Aorta (tissue), 5 donors: Measurements from ENCODE around the gene KTN1. TPM values are rescaled to one million over a fixed set of nuclear protein-coding genes. Genes with fewer than 3 reads are reported as not detected.

Experiments used
- ATAC-seq: fragments of 200-7000 bp; cut with Tn5 transposase; one replicate; pipeline ENCODE4 v1.9.1; 2022; ENCODE audit warnings: moderate library complexity; ENCODE audit not compliant: low FRiP score
- DNase-seq, 2 donors: peaks; one replicate each; pipeline ENCODE4 v3.0.0-alpha.2; 2020
- H3K27ac ChIP-seq, 2 donors: one replicate each; pipeline ENCODE4 v1.5.1; 2013; ENCODE audit warnings: low read length in 2 of 2, mild to moderate bottlenecking in 2 of 2, moderate library complexity in 2 of 2, control low read depth in 1 of 2, inconsistent platforms in 1 of 2, low read depth in 1 of 2
- H3K27me3 ChIP-seq, 2 donors: one replicate each; pipeline ENCODE4 v1.6.1; 2013; ENCODE audit warnings: control low read depth in 1 of 2, low read length in 1 of 2, mild to moderate bottlenecking in 1 of 2, moderate library complexity in 1 of 2; ENCODE audit not compliant: insufficient read depth in 2 of 2, control insufficient read depth in 1 of 2
- H3K36me3 ChIP-seq, 2 donors: one replicate each; pipeline ENCODE4 v1.6.1; 2013; ENCODE audit warnings: control low read depth in 1 of 2, low read length in 1 of 2, mild to moderate bottlenecking in 1 of 2; ENCODE audit not compliant: insufficient read depth in 2 of 2, control insufficient read depth in 1 of 2
- H3K4me1 ChIP-seq, 2 donors: one replicate each; pipeline ENCODE4 v1.6.1; 2013; ENCODE audit warnings: low read length in 2 of 2, control low read depth in 1 of 2, mild to moderate bottlenecking in 1 of 2, moderate library complexity in 1 of 2; ENCODE audit not compliant: insufficient read depth in 2 of 2, control insufficient read depth in 1 of 2
- H3K4me3 ChIP-seq, 2 donors: one replicate each; pipeline ENCODE4 v1.5.1; 2013; ENCODE audit warnings: low read length in 2 of 2, control low read depth in 1 of 2, mild to moderate bottlenecking in 1 of 2
- H3K9me3 ChIP-seq: one replicate; pipeline ENCODE4 v1.6.1; 2013; ENCODE audit warnings: mild to moderate bottlenecking, low read length; ENCODE audit not compliant: control insufficient read depth
- WGBS, 2 donors: extraction: QIAGEN DNeasy Blood & Tissue Kit; methylation state at CpG; one replicate each; pipeline ENCODE4 v1.1.7; 2013; 5-methylcytosine and 5-hydroxymethylcytosine counted together
- intact Hi-C, 2 donors: fragments of 100-400 bp; cut with DNase I; formaldehyde crosslinking; loops; one replicate each; pipeline versions ENCODE4 v1.14.2 to v1.15.0; 2022
- polyA plus RNA-seq, 2 donors: library from polyadenylated mRNA; stranded (reverse); fragments of 200-250 nt; gene quantifications; one replicate each; pipeline ENCODE4 v1.2.3, GENCODE V29; 2013
- total RNA-seq, 2 donors: library from RNA; stranded (reverse); fragmentation: NEBNext Ultra II Directional; extraction: Animal tissue kit (Norgen Biotek cat#: 25700); gene quantifications; one replicate each; pipeline ENCODE4 v1.2.1, GENCODE V29; 2021
- donor health status: healthy with polysubstance abuse.
- donor health status: Bipolar disorder and iron deficiency.
- donor health status: DM: no; HTN: no; CAD: no.
- donor health status: DM: no; HTN: no; CAD: no.
- donor health status: DM: yes; HTN: yes; CAD: no.

The KTN1 gene
- total and polyA plus RNA-seq, 4 donors, result 86.8 to 216 (median 167) TPM

GRCh38 chr14:55568618-55569017 is 11.4 kb upstream of the KTN1 start:
- Histone ChIP-seq H3K4me3 (no peak overlapping the region), H3K27me3 (no peaks in the 10 kb centered on the region), H3K9me3 (no peaks in the 10 kb centered on the region), H3K4me1 (no peaks in the 10 kb centered on the region), H3K36me3 (no peaks in the 10 kb centered on the region), H3K27ac (no peak overlapping the region)
- DNase-seq (no peak), ATAC-seq (no peak)
- intact Hi-C loops, result no loop called here

GRCh38 chr14:55571125-55571889 is 8.7 kb upstream of the KTN1 start:
- no peaks in the 10 kb centered on the region for H3K36me3 ChIP-seq
- no peak for ATAC-seq

GRCh38 chr14:55572578-55572977 is 7.4 kb upstream of the KTN1 start:
- intact Hi-C loops, result no loop called here
- DNase-seq (no peak), ATAC-seq (no peak)
- no peaks in the 10 kb centered on the region for H3K4me1 ChIP-seq
- no peaks in the 10 kb centered on the region for H3K9me3 ChIP-seq
- no peak overlapping the region for H3K27ac ChIP-seq
- 70 to 74% methylated on average over 4 of the region's 4 CpGs for WGBS, 2 donors
- H3K4me3 ChIP-seq, result no peak overlapping the region
- no peaks in the 10 kb centered on the region for H3K27me3 ChIP-seq
- no peaks in the 10 kb centered on the region for H3K36me3 ChIP-seq

More at GRCh38 chr14:55571125-55571889, 8.7 kb upstream of the KTN1 start:
- DNase-seq, result no peak
- Histone ChIP-seq H3K4me1 (no peaks in the 10 kb centered on the region), H3K9me3 (no peaks in the 10 kb centered on the region), H3K27ac (no peak overlapping the region), H3K27me3 (no peaks in the 10 kb centered on the region), H3K4me3 (no peak overlapping the region)
- intact Hi-C loops, result no loop called here
- WGBS, 2 donors, result 91 to 94% methylated on average over 7 of the region's 7 CpGs

- no peak overlapping the region for H3K27ac ChIP-seq
- WGBS, 2 donors, result 84 to 98% methylated on average over 7 of the region's 7 CpGs
- no peak for ATAC-seq
Observed at GRCh38 chr14:55574988-55575387, 5.0 kb upstream of the KTN1 start.

GRCh38 chr14:55577229-55577628 is 2.8 kb upstream of the KTN1 start:
- 96 to 97% methylated on average over 4 of the region's 4 CpGs for WGBS, 2 donors
- DNase-seq (no peak), ATAC-seq (no peak)
- Histone ChIP-seq H3K9me3 (no peaks in the 10 kb centered on the region), H3K27ac (no peak overlapping the region), H3K4me3 (no peak overlapping the region), H3K27me3 (no peaks in the 10 kb centered on the region), H3K36me3 (no peaks in the 10 kb centered on the region), H3K4me1 (no peaks in the 10 kb centered on the region)
- intact Hi-C loops, result no loop called here

More at GRCh38 chr14:55574988-55575387, 5.0 kb upstream of the KTN1 start:
- no peaks in the 10 kb centered on the region for H3K27me3 ChIP-seq
- no peak overlapping the region for H3K4me3 ChIP-seq
- intact Hi-C loops, result no loop called here
- DNase-seq, result no peak
- no peaks in the 10 kb centered on the region for H3K4me1 ChIP-seq
- no peaks in the 10 kb centered on the region for H3K9me3 ChIP-seq
- no peaks in the 10 kb centered on the region for H3K36me3 ChIP-seq

GRCh38 chr14:55578511-55578910 is 1.5 kb upstream of the KTN1 start:
- WGBS, 2 donors, result 90 to 93% methylated on average over 8 of the region's 8 CpGs
- Histone ChIP-seq H3K27ac (no peak overlapping the region), H3K4me3 (no peak overlapping the region), H3K4me1 (no peaks in the 10 kb centered on the region), H3K27me3 (no peaks in the 10 kb centered on the region), H3K36me3 (no peaks in the 10 kb centered on the region), H3K9me3 (no peaks in the 10 kb centered on the region)
- intact Hi-C loops, result no loop called here
- no peak for DNase-seq
- no peak for ATAC-seq

- Histone ChIP-seq H3K36me3 (no peaks in the 10 kb centered on the region), H3K27me3 (no peaks in the 10 kb centered on the region), H3K9me3 (no peaks in the 10 kb centered on the region), H3K4me1 (peaks cover 4 to 10% of the 10 kb centered on the region in 2 donors), H3K27ac (peak overlapping the region; percentile 89 to 92), H3K4me3 (peak overlapping the region; percentile 88)
- intact Hi-C loops, result loop anchor here (2.0 to 10.0 kb wide), 2 partner anchors 132 to 136 kb away; partner anchors contain the start of gene TBPL2 (in 1 of the 2)
- WGBS, 2 donors, result 0 to 1% methylated on average over 53 to 84 of the region's 84 CpGs
- DNase-seq (peak; percentile 61 to 84), ATAC-seq (peak; percentile 75)
Observed at GRCh38 chr14:55580470-55581341, 699 bp downstream of the KTN1 start.

- Histone ChIP-seq H3K36me3 (no peaks in the 10 kb centered on the region), H3K4me1 (peaks cover 5 to 10% of the 10 kb centered on the region in 2 donors), H3K4me3 (peak overlapping the region; percentile 88), H3K27me3 (no peaks in the 10 kb centered on the region), H3K27ac (no peak overlapping the region), H3K9me3 (no peaks in the 10 kb centered on the region)
- intact Hi-C loops, result loop anchor here (2.0 to 10.0 kb wide), 2 partner anchors 133 to 137 kb away; partner anchors contain the start of gene TBPL2 (in 1 of the 2)
- DNase-seq (no peak), ATAC-seq (no peak)
- 12% methylated on average over 6 of the region's 6 CpGs for WGBS, 2 donors
Observed at GRCh38 chr14:55581342-55581771, 1.4 kb downstream of the KTN1 start.
